CD4-positive, alpha-beta T cell treated with Interleukin-2 at 100 ng/mL for 4 hours (primary cell): Measurements from ENCODE around the gene FARP1.
A peak's percentile ranks its signal among the peaks of the same experiment; 100 is the strongest.

Experiments
- DNase-seq: peaks from one replicate; pipeline ENCODE4 v3.0.0-alpha.2; 2020; ENCODE audit warnings: low spot score

Gene FARP1

GRCh38 chr13:98482476-98483444, 339.9 kb downstream of the FARP1 start:
- no peak for DNase-seq

- DNase-seq: no peak
These were observed 340.9 kb downstream of the FARP1 start for GRCh38 chr13:98483601-98484288.

- DNase-seq: peak; percentile 90
These were observed 341.7 kb downstream of the FARP1 start for GRCh38 chr13:98484289-98485219.

- DNase-seq: no peak
These were observed 342.7 kb downstream of the FARP1 start for GRCh38 chr13:98485561-98485960.

- DNase-seq: no peak
These were observed 343.5 kb downstream of the FARP1 start for GRCh38 chr13:98486412-98486811.

- no peak for DNase-seq
These were observed 344.1 kb downstream of the FARP1 start for GRCh38 chr13:98487016-98487415.

GRCh38 chr13:98487522-98487921, 344.6 kb downstream of the FARP1 start:
- DNase-seq: no peak

GRCh38 chr13:98488736-98489135, 345.8 kb downstream of the FARP1 start:
- DNase-seq: no peak

GRCh38 chr13:98489446-98490194, 346.7 kb downstream of the FARP1 start:
- no peak for DNase-seq

GRCh38 chr13:98490195-98490836, 347.4 kb downstream of the FARP1 start:
- no peak for DNase-seq

GRCh38 chr13:98490866-98491265, 348.0 kb downstream of the FARP1 start:
- no peak for DNase-seq

GRCh38 chr13:98492335-98493041, 349.6 kb downstream of the FARP1 start:
- no peak for DNase-seq

GRCh38 chr13:98493042-98493712, 350.3 kb downstream of the FARP1 start:
- DNase-seq: no peak

GRCh38 chr13:98494769-98495168, 351.9 kb downstream of the FARP1 start:
- no peak for DNase-seq

GRCh38 chr13:98495627-98496478, 353.0 kb downstream of the FARP1 start:
- DNase-seq: no peak

GRCh38 chr13:98496479-98496791, 353.5 kb downstream of the FARP1 start:
- DNase-seq: no peak

- no peak for DNase-seq
These were observed 354.1 kb downstream of the FARP1 start for GRCh38 chr13:98496966-98497365.

- no peak for DNase-seq
These were observed 358.1 kb downstream of the FARP1 start for GRCh38 chr13:98500963-98501421.
